NCI-H1436 treated with DMSO at 0.1 percent for 48 hours (cell line): ENCODE results near the gene BNIP2.
"Not testable (repeated sequence)": the region's sequence is repeated elsewhere in the genome, so short reads cannot be mapped to it uniquely, and the experiment has no call there.

Experiments
- DNase-seq: peaks from one replicate; lab custom pipeline; 2025; lab: John Stamatoyannopoulos, UW

BNIP2 gene

DNA sequence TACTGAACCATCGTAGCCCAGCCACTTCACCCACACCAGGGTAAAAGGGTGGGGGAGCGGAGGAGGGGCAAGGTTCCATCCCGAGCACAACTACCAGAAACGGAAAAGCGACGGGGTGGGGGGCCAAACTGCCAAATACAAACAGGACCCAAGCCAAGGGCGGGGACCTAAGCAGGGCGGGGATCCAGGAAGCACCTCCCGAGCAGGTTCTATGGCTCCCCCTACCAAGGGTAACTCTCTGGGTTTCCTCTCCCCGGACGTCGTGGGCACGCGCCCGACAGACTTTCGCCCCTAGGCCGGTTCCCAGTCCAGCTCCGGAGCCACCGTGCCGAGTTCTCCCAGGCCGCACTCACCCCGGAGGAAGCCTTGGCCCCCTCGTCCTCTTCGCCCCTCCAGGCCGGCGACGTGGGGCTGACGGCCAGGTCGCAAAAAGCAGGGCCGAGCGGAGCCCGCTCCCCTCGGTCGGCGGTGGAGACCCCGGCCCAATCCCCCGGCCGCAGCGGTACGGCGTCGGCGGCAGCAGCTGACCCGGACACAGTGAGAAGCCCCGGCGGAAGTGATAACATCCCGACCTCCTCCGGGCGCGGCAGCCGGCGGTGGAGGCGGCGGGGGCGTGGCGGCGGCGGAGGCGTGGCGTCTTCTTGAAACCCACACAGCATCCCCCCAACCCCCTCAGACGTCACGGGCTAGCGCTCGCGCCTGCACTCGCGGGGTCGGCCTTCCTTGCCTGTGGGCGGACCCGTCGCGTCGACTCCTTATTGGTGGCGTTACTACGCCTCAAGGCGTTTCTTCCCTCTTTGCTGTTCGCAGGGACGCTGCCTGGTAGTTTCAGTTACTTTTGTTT, at the start of gene BNIP2:
BNIP2 (minus strand) TSS at position 539 of the 844 bp plus-strand sequence. CDS start 6,863 bp downstream, outside the sequence.
- peak; percentile 89 for DNase-seq

DNA sequence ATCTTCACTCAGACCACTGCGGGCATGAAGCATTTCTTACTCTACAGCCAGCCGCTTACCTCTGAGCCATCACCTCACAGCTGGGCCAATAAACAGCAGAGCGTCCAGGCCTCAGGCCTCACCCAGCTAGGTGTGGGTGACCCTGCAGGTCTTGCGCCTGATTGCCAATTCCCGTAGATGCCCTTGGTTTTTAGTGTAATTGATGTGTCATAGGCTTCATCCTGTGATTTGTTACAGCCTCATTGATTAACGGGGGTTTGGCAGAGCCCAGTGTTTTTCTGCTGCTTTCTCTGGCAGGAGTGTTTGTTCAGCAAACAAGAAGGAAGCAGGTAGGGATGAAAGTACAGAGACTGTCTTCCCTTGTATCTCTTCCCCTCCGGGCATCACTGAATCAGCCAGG, 49.6 kb upstream of the BNIP2 start:
- DNase-seq: no peak

DNA sequence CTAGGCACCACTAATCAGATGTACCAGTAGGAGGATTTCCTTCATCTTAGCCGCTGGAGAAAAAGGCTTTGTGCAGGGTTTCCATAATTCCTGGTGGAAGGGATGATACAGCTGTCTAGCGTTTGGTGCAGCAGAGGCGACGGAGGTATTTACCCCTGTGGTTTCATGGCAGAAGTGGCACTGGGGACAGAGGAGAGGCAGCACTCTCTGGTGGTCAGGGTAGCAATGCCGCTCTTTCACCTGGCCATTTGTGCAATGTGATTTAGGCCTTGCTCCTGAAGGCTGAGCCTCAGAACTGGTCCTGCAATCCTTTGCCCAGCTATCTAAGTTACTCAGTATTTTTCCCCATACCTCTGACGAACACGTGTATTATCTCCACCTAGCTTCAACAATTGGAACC, 47.1 kb upstream of the BNIP2 start:
- DNase-seq: no peak

DNA sequence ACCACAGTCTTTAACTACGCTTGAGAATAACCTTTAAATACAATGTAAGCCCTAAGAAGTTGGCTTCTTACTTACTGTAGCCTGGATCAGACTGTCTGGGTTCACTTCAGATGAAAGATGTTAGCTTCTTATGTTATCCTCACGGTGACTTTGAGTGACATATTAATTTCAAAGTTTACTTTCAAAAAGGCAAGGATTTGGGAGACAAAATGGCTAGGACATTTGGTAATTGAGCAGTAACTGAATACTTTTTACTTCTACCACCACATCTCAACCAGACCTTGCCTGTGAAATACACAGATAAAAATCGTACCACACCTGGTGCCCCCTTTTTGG, 36.0 kb upstream of the BNIP2 start:
- DNase-seq: no peak

DNA sequence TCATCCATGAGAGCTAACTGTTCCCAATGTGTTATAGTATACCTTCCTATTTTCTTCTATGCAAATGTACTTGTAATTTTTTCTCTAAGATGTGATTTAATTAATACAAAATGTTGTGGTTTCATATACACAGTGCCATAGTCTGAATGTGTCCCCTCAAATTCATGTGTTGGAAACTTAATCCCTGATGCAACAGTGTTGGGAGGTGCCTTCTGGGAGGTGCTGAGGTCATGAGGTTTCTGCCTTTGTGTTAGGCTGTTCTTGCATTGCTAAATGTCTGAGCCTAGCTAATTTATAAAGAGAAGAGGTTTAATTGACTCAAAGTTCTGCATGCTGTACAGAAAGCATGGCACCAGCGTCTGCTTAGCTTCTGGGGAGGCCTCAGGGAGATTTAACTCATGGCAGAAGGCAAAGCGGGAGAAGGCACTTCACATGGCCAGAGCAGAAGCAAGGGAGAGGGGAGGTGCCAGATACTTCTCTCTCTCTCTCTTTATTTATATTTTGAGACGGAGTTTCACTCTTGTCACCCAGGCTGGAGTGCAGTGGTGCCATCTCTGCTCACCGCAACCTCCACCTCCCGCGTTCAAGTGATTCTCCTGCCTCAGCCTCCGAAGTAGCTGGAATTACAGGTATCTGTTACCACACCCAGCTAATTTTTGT, 34.7 kb upstream of the BNIP2 start:
- no peak for DNase-seq

GRCh38 chr15:59722476-59722875, 33.4 kb upstream of the BNIP2 start:
- DNase-seq: no peak

DNA sequence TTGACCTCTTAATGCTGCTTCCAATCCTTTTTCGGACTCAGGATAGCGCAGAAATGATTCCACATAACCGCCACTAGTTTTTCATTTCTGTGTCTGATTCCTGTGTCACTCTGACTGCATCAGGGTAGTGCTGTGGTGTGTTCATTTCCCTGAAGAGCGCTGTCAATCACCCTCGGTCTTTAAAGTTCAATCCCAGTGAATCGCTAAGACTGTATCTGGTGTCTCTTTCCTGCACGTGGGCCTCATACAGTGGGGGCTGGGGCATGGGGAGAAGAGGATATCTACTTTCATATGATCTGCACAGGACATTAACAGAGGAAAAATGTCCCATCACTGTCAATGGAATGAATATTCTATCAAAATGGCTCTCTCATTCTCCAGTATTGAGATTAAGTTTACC, 32.9 kb upstream of the BNIP2 start:
- DNase-seq: no peak

DNA sequence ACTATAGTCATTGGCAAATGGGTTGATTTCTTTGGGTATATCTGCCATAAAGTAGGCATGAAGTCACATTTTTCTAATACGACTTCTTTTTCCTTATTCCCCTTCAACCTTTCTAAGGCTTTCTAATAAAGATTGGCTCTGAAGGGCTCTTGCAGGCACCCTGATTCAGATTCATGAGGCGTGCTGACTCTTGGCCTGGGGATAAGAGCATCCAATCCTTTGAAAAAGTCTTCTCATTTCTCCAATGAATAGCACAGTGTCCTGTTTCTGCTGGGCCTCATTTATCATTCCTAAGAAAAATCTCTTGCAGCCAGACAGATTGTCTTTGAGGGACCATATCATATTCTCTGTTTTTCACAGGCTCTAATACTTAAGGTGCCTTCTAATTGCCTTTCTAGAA, 32.3 kb upstream of the BNIP2 start:
- no peak for DNase-seq

- no peak for DNase-seq
Measured at GRCh38 chr15:59713177-59713576, 24.1 kb upstream of the BNIP2 start.

DNA sequence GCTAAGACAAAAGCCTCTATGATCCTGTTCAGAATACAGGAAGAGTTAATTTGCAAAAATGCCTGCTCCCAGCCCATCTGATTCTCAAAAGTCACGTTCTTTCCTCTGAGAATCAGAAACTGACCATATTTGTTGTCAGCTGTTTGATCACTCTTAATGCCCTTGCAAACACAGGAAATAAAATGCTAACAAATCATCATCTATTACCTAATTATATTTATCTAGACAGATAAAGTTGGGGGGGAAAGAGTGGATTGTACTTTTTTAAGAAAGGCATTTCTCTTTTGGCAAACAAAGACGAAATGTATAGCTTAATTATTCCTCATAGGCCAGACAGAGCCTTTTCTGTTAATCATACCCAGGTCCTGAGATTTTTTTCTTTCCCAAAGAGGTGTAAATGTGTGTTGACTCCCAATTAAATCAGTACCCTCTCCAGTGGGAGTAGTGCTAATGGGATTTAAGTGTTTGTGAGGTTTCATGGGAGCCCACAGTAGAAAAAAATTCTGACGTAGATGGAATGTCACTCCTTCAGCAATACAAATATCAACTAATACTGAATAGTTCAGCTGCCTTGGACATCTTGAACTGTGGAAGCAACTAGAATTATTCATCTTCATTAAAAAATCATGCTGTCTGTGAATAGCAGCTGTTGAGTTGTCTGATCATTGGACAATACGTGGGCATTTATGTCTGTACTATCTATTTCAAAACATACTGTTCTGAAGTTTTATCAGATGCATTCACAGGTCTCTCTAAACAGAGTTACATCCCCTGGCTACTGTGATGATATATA, 22.5 kb upstream of the BNIP2 start:
- DNase-seq: no peak

DNA sequence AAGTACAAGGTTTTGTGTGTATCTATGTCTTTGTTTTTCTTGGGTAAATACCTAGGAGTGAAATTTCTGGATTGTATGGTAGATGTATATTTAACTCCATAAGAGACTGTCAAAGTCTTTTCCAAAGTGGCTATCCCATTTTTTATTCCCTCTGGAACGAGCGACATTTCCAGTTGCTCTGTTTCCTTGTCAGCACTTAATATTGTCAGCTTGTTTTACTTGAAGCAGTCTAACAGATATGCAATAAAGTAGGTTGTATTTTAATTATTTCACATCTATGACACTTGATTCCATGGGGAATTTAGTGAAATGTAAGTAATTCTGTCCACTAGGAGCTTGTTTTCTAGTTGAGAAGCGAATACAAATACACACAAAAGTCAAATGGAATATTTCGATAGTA, 18.5 kb upstream of the BNIP2 start:
- DNase-seq: no peak

DNA sequence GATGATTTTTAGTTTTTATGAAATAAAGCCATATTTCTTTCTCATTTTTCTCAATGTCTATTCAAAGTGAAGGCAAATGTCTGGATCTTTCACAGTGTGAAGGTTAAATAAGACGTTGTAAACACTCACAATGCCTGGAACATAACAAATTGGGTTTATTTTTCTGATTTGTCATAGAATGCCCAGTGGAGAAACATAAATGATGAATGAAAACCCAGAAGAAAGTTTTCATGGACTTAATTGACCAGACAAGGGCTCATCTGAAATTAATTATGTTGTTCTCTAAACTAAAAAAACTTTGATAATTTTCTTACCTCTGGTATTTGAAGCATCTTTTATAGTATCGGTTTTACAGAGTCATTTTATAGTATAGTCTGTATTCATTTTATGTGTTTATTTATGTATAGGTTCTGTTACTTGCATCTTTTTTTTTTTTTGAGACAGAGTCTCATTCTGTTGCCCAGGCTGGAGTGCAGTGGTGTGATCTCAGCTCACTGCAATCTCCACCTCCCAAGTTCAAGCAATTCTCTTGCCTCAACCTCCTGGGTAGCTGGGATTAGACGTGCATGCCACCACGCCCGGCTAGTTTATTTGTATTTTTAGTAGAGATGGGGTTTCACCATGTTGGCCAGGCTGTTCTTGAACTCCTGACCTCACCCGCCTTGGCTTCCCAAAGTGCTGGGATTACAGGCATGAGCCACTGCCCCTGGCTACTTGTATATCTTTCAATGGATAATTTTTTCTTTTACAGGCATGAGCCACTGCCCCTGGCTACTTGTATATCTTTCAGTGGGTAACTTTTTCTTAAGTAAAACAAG, 15.1 kb upstream of the BNIP2 start:
- DNase-seq: no peak

GRCh38 chr15:59702351-59702750, 13.2 kb upstream of the BNIP2 start:
- DNase-seq: no peak

DNA sequence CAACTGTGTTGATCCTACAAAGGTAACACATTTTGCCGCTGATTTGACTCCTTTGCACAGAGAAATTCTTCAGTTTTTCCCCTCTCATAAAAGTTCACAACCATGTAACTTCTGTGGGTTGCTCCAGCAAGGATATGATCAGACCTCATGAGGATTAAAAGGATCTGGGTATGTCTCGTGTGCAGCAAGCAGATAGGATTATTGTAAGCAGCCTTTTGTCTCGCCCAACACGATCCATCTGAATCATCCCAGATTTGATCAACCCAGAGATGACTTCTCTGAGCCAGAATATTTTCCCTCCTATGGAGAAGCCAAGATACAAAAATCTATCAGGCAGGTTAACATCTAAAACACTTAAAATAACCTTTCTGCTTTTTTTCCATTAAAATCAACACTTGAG, 12.8 kb upstream of the BNIP2 start:
- no peak for DNase-seq

DNA sequence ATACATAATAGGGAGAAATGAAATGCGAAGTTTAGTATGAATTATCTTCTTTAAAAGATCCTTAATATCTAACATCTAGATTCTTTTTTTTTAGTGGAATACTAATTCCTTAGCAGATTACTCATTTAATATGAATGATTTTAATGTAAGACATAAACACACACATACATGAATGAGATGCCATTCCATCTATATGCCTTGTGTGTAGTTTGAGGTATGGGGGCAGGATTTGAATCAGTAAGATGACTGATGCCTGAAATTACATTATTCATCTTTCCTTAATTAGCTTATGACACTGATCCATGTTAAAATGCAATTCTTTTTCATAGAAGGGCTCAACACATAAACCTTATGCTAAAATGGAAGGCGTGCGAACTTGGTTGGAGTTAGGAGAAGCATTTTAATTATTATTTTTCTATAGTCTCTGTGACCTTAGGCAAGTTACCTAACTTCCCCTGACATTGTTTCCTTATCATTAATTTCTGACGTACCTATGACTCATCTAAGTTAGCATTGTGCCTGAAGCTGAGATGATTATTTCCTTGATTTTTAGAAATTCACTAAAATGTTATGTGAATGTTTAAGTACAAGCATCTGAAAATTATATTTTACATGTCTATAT, 10.8 kb upstream of the BNIP2 start:
- no peak for DNase-seq

DNA sequence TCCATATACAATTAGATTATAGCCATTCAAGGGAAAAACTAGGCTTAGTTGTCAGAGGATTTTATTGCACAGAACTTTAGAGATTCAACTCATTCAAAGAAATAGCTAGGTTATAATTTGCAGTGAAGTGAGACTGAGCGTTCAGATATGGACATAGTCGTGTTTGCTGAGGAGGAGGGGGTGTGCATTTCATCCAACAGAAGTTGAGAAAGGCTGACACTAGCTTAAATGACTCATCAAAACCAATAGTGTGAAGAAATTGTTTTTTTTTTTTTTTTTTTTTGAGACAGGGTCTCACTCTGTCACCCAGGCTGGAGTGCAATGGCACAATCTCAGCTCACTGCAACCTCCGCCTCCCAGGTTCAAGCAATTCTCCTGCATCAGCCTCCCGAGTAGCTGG, 8.9 kb upstream of the BNIP2 start:
- DNase-seq: not testable (repeated sequence)

DNA sequence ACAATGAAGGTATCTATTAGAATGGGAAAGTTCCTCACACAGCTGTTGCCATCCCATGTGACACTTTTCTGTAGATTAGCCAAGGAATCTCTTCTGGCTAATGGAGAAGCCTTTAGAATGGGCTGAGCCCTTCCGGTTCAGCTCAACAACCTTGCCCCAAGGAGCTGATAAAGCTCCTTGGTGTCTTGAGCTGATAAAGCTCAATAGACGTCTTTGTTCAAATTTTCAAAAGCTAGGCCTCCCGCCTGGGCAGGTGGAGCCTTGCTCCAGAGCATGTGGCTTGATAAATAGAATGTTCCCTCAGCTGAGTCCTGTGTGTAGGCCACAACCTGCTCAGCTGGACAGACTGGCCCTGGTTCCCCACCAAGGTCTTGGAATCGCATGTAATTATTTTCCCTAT, 7.2 kb upstream of the BNIP2 start:
- DNase-seq: no peak

DNA sequence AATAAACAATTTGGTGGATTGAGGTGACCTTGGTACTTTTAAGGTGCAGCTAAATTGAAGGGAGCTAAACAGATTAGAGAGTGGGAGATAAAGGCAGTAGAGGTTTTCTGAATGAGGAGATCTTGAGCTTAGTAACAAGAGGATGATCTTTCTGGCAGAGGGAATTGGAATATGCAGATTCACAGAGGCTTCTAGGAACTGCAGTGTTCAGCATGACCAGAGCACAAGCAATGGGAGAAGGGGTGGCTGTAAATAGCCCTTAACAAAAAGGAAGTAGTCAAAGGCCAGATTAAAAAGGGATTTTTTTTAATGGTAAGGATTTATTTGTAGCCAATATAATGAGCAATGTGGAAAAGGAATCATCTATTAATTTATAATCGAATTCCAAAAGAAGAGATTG, 5.7 kb upstream of the BNIP2 start:
- DNase-seq: no peak

DNA sequence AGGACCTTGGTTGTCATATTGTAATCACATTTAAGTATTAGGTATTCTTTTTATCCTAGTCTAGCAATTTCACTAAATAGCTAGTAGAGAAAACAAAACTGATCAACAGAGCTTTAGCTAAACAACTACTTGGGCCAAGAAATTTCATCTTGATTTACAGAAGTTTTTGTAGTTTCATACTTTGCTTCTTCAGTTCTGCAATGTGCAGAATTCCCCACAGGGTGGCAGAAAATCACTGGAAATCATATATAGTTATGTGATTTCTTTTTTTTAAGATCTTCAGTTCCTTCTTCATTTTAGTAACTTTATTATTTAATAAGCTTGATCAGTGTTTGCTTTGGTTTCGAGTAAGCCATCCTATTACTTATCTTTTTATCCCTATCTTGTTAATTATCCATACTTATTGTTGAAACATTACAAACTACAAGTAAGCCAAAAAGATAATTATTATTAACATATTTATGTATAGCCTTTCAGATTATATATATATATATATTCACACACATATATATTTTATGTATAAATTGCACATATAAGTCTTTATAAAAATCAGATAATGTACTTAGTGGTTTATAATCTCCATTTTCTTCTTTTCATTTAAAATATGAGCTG, 2.2 kb upstream of the BNIP2 start:
- DNase-seq: no peak

- peak; percentile 20 for DNase-seq
Measured at GRCh38 chr15:59689626-59690236, 611 bp upstream of the BNIP2 start.

GRCh38 chr15:59688423-59688781, 718 bp downstream of the BNIP2 start:
- DNase-seq: no peak
